Endothelial cell of umbilical vein (primary cell): Measurements from ENCODE around the gene DENND1A.

Source experiments
- CTCF ChIP-seq, 2 donors: IDR thresholded peaks; 1 replicate in 1 of 2; 2 replicates in 1 of 2; pipeline ENCODE4 v1.5.1; 2011; ENCODE audit warnings: low read length in 2 of 2, mild to moderate bottlenecking in 2 of 2, moderate library complexity in 2 of 2, control low read depth in 1 of 2, inconsistent platforms in 1 of 2, low read depth in 1 of 2; ENCODE audit not compliant: insufficient read depth in 1 of 2; ENCODE audit errors: extremely low read depth in 1 of 2
- EZH2 ChIP-seq: IDR thresholded peaks from 2 replicates; pipeline ENCODE4 v1.6.1; 2012; ENCODE audit warnings: borderline replicate concordance, low read depth, mild to moderate bottlenecking, moderate library complexity, low read length, inconsistent platforms; ENCODE audit not compliant: severe bottlenecking
- MYC ChIP-seq: IDR thresholded peaks from one replicate; pipeline ENCODE4 v1.6.1; 2011; ENCODE audit warnings: mild to moderate bottlenecking, low read depth, low read length

GRCh38 chr9:123922431-123922830 is 7.5 kb downstream of the DENND1A start:
- TF ChIP-seq EZH2, result no peak
- no peak for TF ChIP-seq CTCF (IDR thresholded peaks at IDR 0.05; ENCODE audit: extremely low read depth in 1 of 2, insufficient read depth in 1 of 2, low read depth in 1 of 2, low read length in 2 of 2)
- TF ChIP-seq MYC, result no peak
